ENCODE data around the gene SMIM21.

DNA sequence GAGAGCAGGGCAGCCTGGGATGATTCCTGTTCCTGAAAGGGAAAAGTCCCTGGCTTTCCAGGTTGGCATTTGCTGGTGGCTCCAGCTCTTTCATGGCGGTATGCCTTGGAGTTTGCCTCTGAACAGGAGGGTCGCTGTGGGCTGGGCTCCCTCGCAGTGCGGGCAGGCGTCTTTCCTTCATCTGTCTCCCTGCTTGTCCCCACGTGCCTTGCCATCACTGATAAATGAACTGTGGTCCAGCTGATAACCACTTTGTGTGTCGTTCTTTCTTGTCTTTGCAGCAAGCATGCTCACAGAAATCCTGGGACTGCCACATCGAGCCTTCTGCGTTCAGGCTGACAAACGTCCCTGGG lies 35.3 kb downstream of the SMIM21 start:
- no peak for TF ChIP-seq ZNF274 (IDR thresholded peaks at IDR 0.05; ENCODE audit: low read depth, low read length)
- TF ChIP-seq YY1 (IDR thresholded peaks at IDR 0.05; ENCODE audit: insufficient read depth, insufficient read length), result no peak

All from NT2/D1 (cell line).